Osteoblast (primary cell): ENCODE results near the gene THUMPD2. TPM values are rescaled to one million over a fixed set of nuclear protein-coding genes. Genes with fewer than 3 reads are reported as not detected.
A peak's percentile ranks its signal among the peaks of the same experiment; 100 is the strongest.

ENCODE experiments used
- DNase-seq: peaks from one replicate; pipeline ENCODE4 v3.0.0; 2011; ENCODE audit warnings: low spot score, mixed read lengths; ENCODE audit not compliant: insufficient read length; ENCODE audit errors: missing footprints
- H2AFZ ChIP-seq: 2 replicates; pipeline ENCODE4 v1.6.0; 2011; ENCODE audit warnings: mild to moderate bottlenecking, low read length
- H3K27ac ChIP-seq: 2 replicates; pipeline ENCODE4 v1.5.1; 2011; ENCODE audit warnings: mild to moderate bottlenecking, low read depth, low read length, moderate library complexity
- H3K27me3 ChIP-seq: 2 replicates; pipeline ENCODE4 v1.6.0; 2012; ENCODE audit warnings: mild to moderate bottlenecking, control low read depth, inconsistent platforms, low read length, moderate library complexity; ENCODE audit not compliant: insufficient read depth
- H3K36me3 ChIP-seq: 2 replicates; pipeline ENCODE4 v1.5.1; 2011; ENCODE audit warnings: mild to moderate bottlenecking, low read length, control low read depth, moderate library complexity; ENCODE audit not compliant: insufficient read depth
- H3K4me1 ChIP-seq: 2 replicates; pipeline ENCODE4 v1.5.1; 2011; ENCODE audit warnings: mild to moderate bottlenecking, low read length, control low read depth, moderate library complexity; ENCODE audit not compliant: insufficient read depth
- H3K4me2 ChIP-seq: 2 replicates; pipeline ENCODE4 v1.6.0; 2011; ENCODE audit warnings: mild to moderate bottlenecking, low read length; ENCODE audit not compliant: insufficient read depth
- H3K4me3 ChIP-seq: fragments of 200-600 bp; sonication (generic); 3 replicates; pipeline ENCODE4 v1.5.1; 2012; ENCODE audit warnings: mild to moderate bottlenecking, low read length, inconsistent platforms; ENCODE audit not compliant: insufficient read depth
- H3K79me2 ChIP-seq: 2 replicates; pipeline ENCODE4 v1.6.0; 2012; ENCODE audit warnings: mild to moderate bottlenecking, low read length, control low read depth, inconsistent platforms; ENCODE audit not compliant: insufficient read depth
- H3K9me3 ChIP-seq: 2 replicates; pipeline ENCODE4 v1.5.1; 2011; ENCODE audit warnings: low read depth, low read length, control low read depth
- H4K20me1 ChIP-seq: 2 replicates; pipeline ENCODE4 v1.6.0; 2012; ENCODE audit warnings: mild to moderate bottlenecking, low read length, control low read depth; ENCODE audit not compliant: insufficient read depth
- CTCF ChIP-seq: IDR thresholded peaks from 2 replicates; pipeline ENCODE4 v1.5.1; 2011; ENCODE audit warnings: mild to moderate bottlenecking, low read depth, low read length, moderate library complexity; ENCODE audit errors: extremely low read depth
- total RNA-seq: library from RNA; depleted of rRNA; stranded (reverse); fragments of >200 nt; gene quantifications from 2 replicates; pipeline ENCODE4 v1.2.3, GENCODE V29; 2012

THUMPD2 gene
- total RNA-seq, 1 donor = 8.0 TPM

GRCh38 chr2:39780825-39781600, 2.0 kb upstream of the THUMPD2 start:
- Histone ChIP-seq H3K4me3 (peak overlapping the region; percentile 50), H4K20me1 (no peaks in the 10 kb centered on the region), H3K9me3 (no peaks in the 10 kb centered on the region), H2AFZ (peak overlapping the region; percentile 83), H3K4me2 (peak overlapping the region; percentile 78), H3K27ac (peak overlapping the region; percentile 18), H3K27me3 (no peaks in the 10 kb centered on the region), H3K79me2 (peaks cover 31% of the 10 kb centered on the region), H3K36me3 (no peaks in the 10 kb centered on the region), H3K4me1 (peaks cover 38% of the 10 kb centered on the region)
- no peak for TF ChIP-seq CTCF
- DNase-seq = peak; percentile 85

- no peak for TF ChIP-seq CTCF
- Histone ChIP-seq H3K4me3 (no peak overlapping the region), H3K79me2 (peaks cover 41% of the 10 kb centered on the region), H2AFZ (peak overlapping the region; percentile 76), H3K4me1 (peaks cover 38% of the 10 kb centered on the region), H3K36me3 (no peaks in the 10 kb centered on the region), H3K4me2 (no peak overlapping the region), H3K27ac (no peak overlapping the region), H3K9me3 (no peaks in the 10 kb centered on the region), H3K27me3 (no peaks in the 10 kb centered on the region), H4K20me1 (no peaks in the 10 kb centered on the region)
- no peak for DNase-seq
These were observed 869 bp upstream of the THUMPD2 start for GRCh38 chr2:39779927-39780326.

- H3K27ac ChIP-seq = peak overlapping the region; percentile 64
These were observed 338 bp upstream of the THUMPD2 start for GRCh38 chr2:39779341-39779851.

More at GRCh38 chr2:39779341-39779851, 338 bp upstream of the THUMPD2 start:
- DNase-seq = peak; percentile 55
- no peak for TF ChIP-seq CTCF
- H3K9me3 ChIP-seq = no peaks in the 10 kb centered on the region
- H3K79me2 ChIP-seq = peaks cover 46% of the 10 kb centered on the region
- H3K36me3 ChIP-seq = no peaks in the 10 kb centered on the region
- H3K4me2 ChIP-seq = peak overlapping the region; percentile 86
- H2AFZ ChIP-seq = peak overlapping the region; percentile 76
- H3K27me3 ChIP-seq = no peaks in the 10 kb centered on the region
- peaks cover 38% of the 10 kb centered on the region for H3K4me1 ChIP-seq
- no peaks in the 10 kb centered on the region for H4K20me1 ChIP-seq
- peak overlapping the region; percentile 80 for H3K4me3 ChIP-seq
